Measurements from ENCODE around the gene MARCHF5.

- TF ChIP-seq, protein P1, sequence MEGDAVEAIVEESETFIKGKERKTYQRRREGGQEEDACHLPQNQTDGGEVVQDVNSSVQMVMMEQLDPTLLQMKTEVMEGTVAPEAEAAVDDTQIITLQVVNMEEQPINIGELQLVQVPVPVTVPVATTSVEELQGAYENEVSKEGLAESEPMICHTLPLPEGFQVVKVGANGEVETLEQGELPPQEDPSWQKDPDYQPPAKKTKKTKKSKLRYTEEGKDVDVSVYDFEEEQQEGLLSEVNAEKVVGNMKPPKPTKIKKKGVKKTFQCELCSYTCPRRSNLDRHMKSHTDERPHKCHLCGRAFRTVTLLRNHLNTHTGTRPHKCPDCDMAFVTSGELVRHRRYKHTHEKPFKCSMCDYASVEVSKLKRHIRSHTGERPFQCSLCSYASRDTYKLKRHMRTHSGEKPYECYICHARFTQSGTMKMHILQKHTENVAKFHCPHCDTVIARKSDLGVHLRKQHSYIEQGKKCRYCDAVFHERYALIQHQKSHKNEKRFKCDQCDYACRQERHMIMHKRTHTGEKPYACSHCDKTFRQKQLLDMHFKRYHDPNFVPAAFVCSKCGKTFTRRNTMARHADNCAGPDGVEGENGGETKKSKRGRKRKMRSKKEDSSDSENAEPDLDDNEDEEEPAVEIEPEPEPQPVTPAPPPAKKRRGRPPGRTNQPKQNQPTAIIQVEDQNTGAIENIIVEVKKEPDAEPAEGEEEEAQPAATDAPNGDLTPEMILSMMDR (IDR thresholded peaks at IDR 0.05): no peak
- TF ChIP-seq EP300 (IDR thresholded peaks at IDR 0.05; ENCODE audit: low read depth) (no peak), POLR2A (IDR thresholded peaks at IDR 0.05) (no peak), POLR2AphosphoS5 (IDR thresholded peaks at IDR 0.05) (no peak)
These were observed 26.7 kb upstream of the MARCHF5 start for GRCh38 chr10:92264249-92264648.
